Fibroblast of skin of left quadriceps (primary cell): ENCODE results near the gene HOXC10.

Source experiments
- DNase-seq, 2 experiments: peaks; one replicate each; pipeline ENCODE4 v3.0.0-alpha.2; 2013; ENCODE audit warnings: low read depth in 2 of 2

Gene HOXC10

DNA sequence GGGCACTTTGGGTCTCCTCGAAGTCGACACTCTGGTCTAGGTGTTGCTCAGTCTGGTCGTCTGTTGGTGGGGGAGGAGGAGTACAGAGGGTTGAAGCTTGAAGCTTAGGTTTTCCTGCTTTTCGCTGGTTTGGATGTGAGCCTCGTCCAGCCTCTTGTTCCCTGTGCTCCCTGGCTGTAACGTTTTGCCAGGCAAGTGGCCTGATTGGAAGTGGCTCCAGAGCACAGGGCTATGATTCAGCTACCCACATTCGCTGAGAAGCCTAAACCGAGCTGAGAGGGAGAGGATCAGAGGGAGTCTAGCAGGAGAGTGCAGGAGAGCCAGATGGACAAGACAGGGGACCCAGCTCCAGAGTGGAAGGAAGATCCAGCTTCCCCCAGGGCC lies 6.1 kb downstream of the HOXC10 start:
- no peak for DNase-seq

DNA sequence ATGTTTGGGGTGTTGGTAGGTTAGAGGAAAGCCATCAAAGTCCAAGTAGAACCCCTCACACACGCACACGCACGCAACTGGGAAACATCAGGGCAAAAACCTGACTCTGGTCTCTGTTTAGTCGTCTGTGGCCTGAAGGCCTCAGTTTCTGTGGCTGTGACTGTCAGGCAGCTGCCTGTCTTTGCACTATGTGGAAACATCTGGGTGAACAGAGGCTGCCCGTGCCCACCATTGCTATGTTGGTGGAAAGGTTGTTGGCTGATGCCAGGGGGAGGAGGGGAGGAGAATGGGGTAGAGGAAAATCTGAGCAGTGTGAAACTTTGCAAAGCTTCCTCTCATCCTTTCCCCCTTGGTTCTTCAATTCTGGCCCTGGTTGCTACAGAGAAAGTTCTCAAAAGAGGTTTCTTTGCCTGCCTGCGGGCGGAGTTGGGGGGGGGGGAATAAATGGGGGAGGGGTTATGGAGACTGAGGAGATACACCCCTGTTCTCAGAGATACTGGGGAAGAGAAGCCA lies 7.5 kb downstream of the HOXC10 start:
- DNase-seq: no peak

DNA sequence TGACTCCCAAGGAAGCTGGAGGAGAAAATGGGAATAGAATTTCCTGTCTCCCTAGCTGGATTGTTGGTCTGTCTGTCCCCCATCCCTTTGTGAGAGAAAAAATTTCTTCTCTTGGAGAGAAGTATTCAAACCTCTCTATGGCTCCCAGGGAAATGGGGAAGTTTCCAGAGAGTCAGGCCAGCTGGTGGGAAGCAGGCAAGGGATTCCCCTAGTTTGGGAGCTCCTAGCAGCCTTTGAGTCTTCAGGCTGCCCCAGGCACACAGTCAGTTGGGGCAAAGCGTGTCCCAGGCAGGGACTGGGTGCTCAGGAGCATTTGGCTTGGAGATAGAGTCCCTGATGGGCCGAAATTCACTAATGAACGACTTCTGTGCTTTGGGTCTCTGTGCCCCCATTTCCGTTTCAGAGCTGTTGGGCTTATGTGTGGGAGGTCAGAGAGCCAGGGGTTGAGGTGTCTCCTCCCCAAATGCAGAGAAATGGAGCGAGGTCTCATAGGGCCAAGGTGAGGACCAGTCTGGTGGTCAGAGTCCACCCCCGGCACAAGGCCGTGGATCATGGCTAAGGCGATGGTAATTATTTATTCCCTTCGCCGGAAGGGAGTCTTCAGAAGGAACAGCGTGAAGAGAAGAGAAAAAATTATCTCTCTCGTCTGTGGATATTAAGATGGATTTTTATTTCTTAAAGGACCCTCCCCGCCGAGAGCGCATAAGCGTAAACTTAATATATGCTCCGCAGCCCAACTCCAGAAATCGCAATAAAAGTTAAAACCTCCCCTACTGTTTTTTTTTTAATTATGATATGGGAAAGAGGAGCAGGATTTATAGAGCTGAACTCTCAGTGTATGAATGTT lies 8.4 kb downstream of the HOXC10 start:
- no peak for DNase-seq

DNA sequence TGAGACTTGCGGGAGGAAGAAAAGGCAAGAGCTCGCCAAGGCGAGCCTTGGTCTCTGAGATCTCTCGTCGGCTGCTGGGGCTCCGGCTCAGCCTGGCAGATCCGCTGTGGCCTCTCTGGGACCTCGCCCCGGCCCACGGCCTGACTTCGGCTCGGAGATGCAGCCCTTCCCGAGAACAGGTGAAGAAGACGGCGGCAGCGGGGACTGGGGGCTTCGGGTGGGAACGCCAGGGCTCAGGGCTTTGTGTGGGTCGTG lies 9.0 kb downstream of the HOXC10 start:
- DNase-seq: no peak

DNA sequence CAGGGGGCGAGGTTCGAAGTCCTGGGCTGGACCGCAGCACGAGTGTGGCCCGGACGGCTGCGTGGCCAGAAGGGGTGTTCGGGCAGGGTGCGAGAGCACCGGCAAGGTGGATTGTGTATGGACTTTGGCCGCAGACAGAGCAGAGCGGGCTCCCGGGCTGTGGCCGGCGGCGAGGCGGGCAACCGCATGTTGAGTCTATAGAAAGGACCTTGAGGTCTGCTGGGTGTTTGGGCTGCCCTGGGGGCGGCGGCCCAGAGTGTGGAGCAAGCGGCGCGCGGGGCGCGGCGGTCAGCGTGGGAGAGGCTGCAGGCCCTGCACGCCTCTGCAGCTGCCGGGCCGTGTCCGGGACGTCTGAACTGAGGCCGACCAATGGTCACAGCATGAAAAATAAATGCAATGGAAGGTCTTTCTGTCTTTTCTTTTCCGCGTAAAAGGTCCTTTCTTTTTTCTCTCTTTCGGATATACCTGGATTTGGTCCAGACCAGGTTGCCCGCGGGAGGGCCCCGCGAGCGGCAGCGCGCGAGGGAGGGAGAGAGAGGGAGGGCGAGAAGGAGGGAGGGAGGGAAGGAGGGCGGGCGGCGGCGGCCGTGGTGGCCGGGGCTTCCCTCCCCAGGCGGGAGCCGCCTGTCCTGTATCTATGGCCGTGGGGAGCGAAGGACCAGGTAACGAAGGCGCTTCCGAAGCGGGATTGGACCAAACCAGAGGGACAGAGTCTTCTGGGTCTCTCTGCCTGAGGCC lies 9.5 kb downstream of the HOXC10 start:
- DNase-seq: no peak

DNA sequence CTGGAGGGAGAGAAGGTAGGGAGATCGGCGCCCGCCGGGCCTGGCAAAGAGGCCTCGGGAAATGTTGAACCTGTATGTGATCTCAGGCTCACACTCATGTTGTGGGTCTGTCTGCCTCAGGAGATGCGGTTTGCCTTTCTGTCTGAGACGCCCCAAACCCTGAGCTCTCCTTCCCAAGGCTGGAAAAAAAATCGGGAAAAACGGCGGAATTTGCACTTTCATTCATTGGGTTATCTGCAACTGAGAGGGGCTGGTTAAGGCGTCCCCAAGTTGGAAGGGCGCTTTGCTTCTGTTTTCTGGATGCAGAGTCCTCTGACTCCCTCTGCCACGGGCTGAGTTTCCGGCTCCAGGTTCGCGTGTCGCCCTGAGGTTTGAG lies 10.0 kb downstream of the HOXC10 start:
- no peak for DNase-seq

DNA sequence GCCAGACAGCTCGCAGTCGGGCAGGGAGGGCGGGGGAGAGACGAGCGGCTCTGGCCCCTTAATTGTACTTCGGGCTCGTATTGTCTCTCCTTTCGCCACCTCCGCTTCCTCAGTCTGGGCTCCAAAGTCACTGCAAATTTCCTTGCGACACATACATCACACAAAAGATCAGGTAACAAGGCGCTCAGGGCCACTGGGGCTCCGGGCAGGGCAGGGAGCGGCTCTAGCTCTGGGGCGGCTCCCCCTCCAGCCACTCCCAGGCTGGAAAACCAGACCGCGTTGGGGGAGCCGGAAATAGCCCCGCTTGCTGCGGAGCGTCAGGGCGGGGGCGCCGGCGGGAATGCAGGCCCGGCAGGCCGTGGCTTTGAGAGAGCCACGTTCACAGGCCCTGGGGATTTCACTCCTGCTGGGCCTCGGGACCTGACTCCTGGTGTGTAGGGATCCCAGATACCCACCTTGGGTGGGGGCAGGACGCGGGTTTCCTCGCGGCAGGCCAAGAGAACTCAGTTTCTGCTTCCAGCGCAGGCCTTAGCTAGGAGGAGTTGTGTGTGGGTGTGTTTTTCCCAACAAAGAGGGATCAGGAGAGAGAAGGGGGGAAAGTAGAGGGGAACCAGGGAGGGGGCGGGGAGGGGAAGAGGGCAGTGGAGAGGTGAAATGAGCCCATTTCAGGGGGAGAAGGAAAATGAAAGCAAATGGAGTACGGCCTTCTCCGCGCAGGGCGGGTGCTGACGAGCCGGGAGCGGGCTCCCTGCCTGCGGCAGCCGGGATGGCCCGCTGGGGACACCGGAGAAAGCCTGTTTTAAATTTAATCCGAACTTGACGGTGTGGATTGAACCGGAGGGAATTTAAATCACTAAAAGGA lies 10.7 kb downstream of the HOXC10 start:
- DNase-seq: no peak

DNA sequence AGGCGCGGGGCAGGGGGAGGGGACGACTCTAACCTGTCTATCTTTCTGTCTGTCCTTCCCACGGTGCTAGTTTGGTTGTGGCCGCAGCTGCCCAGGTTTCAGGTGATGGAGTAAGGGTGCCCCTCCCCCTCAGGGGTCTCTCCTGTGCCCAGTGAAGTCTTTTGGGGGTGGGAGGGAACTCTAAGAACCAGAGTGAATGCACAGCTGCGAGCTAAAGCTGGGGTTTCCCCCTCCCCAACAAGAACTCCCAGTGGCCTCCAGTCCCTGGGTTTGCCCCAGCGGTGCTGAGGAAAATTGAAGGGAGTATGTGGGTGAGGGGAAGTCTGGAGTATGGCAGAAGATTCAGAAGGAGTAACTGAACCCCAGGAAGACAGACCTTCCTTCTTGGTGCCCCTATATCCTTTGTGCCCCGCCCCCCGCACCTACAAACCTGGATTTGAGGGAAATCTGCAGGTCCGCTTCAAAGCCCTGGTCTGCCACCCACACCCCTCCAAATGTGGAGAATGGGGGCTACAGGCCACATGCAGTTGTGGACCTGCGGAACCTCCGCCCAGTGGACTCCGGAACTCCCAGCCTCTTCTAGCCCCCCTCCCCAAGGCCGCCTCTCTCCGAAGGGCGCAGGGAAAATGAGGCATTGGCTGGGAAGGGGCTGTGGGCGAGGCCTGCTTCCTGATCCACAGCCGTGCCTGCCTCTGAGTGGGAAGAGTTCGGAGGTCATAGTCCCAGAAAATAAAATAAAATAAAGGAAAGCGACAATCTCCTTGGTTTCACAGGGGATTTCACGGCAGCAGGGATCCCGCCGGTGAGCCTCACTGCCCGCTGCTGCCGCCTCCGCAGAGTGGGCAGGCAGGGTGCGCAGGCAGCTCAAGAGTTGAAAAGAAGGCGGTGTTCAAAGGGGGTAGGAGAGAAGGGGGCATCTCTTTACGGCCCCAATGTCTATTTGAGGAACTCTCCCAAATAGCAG lies 11.6 kb downstream of the HOXC10 start:
- DNase-seq: no peak

GRCh38 chr12:53997204-53998109 lies 12.5 kb downstream of the HOXC10 start:
- no peak for DNase-seq

GRCh38 chr12:53998110-53998899 lies 13.4 kb downstream of the HOXC10 start:
- no peak for DNase-seq

GRCh38 chr12:53998900-53999236 lies 13.9 kb downstream of the HOXC10 start:
- no peak for DNase-seq

DNA sequence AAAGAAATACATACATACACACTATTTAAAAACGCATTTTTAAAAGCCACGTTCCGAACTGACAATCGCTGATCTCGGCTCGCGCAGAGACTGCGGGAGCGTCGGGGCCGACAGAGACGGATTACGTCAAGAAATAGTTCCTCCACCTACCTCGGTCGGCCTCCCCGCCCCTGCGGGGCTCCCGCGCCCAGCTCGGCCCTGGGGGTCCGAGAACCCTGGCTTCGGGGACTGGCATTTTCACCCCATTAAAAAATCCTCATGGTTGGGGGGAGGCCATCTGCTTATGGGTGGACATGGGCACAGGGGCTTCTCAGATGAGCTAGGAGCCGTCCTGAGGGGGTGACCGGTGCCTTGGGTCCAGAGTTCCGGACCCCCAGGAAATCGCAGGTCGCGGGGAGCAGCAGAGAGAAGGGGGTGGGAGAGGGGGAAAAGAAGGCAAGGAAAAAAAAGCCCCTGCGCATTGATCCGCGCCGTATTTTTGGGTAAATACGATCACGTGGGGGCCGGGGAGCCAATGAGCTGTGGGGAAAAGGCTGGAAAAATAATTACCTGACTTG lies 14.7 kb downstream of the HOXC10 start:
- DNase-seq: peak; percentile 82

GRCh38 chr12:54000116-54001114 lies 15.5 kb downstream of the HOXC10 start, which contains the start of gene HOXC9:
TSS of gene HOXC9 (plus strand) at chr12:54000161. CDS start at chr12:54000189, 28 bp downstream.
- no peak for DNase-seq

DNA sequence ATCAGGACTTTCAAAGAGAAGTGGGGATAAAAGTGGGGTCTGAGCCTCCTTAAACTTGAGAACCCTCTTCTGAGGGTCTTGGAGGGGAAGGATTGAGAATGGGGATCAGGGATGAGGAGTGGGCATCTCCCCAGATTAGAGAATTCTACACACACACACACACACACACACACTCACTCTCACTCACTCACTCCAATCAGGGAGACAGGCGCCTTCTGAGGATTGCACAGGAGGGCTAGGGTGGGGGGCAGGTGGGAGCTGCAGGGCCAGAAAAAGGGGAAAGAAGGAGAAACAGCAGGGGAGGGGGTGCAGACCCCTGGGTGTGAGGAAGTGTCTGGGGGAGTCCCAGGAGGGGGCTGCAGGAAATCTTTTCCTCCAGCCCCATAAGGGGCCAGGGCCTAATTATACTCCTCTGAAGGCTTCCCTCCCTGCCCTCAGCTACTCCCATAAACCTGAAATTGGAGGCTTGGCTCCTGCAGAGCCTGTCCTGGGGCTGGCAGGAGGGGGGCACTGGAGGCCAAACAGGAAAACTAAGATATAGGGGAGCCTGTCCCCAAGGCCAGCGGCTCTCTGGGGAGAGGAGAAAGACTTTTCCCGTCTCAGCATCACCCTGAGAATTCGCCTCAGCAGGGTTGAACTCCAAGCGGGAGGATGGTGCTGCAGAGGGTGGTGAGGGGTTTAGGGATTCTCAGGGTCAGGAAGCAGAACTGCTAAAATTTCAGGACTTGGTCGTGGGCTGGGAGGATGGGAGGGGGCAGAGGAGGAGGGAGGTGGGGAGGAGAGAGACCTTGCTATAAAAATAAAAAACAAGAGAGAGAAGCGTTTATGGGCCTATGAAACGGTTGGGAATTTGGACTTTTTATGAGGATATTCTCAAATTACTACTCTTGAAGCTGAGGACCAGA lies 16.6 kb downstream of the HOXC10 start:
- no peak for DNase-seq

DNA sequence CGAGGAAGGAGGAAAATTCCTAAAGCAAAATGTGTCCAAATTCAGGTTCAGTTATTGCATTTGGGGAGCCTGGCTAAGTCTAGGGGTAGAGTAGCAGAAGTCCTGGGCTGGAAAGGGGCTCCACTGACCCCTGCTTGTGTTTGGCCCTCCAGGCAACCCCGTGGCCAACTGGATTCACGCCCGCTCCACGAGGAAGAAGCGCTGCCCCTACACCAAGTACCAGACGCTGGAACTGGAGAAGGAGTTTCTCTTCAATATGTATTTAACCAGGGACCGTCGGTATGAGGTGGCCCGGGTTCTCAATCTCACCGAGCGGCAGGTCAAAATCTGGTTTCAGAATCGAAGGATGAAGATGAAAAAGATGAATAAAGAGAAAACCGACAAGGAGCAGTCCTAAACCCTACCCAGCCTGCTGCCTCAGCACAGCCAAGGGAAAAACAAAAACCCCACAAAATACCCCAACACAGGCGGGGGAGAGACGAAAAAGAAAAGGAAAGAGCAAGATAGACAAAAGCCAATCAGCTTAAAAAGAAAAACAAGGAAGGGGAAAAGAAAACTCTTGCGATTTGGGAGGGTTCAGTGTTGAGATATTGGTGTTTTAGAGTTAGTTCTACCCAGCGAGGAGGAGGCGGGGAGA lies 17.4 kb downstream of the HOXC10 start:
- no peak for DNase-seq

- no peak for DNase-seq
Observed at GRCh38 chr12:54002915-54003389, 18.0 kb downstream of the HOXC10 start.
